ENCODE results near the gene CASP8. TPM values are rescaled to one million over a fixed set of nuclear protein-coding genes. Genes with fewer than 3 reads are reported as not detected.

The CASP8 gene
- total RNA-seq, 1 donor from 2014 or later: 15.2 TPM

DNA sequence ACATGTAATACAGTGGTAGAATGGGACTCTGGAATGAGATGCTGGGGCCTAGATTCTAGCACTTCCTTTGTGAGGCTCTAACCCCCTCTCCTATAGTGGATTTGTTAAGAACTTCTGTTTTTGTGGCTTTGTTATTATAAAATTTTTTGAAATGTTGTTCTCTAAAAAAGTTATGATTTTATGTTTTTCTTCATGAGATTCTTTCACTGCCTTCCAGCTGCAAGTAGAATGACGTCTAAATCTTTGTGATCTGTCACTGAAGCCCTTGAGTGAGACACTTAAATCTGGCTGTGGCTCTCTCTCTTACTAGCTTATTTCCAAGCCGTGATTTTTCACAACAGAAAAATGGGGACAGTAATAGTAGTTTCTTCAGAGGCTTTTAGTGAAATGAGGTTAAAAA, 1.6 kb downstream of the CASP8 start:
- Histone ChIP-seq H3K36me3 (peaks cover 0 to 5% of the 10 kb centered on the region in 2 donors), H3K4me1 (peaks cover 2 to 15% of the 10 kb centered on the region in 2 donors), H3K4me3 (peak overlapping the region in 1 of 2 donors; percentile 39), H3K27me3 (no peaks in the 10 kb centered on the region), H3K9me3 (no peaks in the 10 kb centered on the region), H3K27ac (no peak overlapping the region)
- intact Hi-C loops (cut with DNase I): no loop called here
- no peak for DNase-seq (ENCODE audit: low spot score in 2 of 2)
- TF ChIP-seq, protein P1, sequence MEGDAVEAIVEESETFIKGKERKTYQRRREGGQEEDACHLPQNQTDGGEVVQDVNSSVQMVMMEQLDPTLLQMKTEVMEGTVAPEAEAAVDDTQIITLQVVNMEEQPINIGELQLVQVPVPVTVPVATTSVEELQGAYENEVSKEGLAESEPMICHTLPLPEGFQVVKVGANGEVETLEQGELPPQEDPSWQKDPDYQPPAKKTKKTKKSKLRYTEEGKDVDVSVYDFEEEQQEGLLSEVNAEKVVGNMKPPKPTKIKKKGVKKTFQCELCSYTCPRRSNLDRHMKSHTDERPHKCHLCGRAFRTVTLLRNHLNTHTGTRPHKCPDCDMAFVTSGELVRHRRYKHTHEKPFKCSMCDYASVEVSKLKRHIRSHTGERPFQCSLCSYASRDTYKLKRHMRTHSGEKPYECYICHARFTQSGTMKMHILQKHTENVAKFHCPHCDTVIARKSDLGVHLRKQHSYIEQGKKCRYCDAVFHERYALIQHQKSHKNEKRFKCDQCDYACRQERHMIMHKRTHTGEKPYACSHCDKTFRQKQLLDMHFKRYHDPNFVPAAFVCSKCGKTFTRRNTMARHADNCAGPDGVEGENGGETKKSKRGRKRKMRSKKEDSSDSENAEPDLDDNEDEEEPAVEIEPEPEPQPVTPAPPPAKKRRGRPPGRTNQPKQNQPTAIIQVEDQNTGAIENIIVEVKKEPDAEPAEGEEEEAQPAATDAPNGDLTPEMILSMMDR (IDR thresholded peaks at IDR 0.05): no peak

DNA sequence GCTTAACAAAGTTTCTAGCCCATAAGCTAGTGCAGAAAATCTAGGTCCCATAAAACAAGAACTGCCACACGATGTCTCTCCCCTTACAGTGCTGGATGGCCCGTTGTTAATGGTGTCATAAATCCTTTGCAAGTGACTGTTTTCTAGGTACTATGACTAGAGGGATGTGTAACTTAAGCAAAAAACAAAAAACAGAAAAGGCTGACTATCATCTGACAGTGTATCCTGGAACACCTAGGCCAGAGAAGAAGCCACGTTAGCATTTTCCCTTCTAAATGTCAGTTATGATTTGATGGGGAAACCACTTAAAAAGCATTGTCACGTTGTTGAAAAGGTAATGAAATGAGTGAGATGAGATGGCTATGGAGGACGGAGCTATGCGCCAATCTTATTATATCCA, 2.4 kb downstream of the CASP8 start:
- H3K36me3 ChIP-seq: peaks cover 0 to 12% of the 10 kb centered on the region in 2 donors
- no peak overlapping the region for H3K4me3 ChIP-seq
- no peaks in the 10 kb centered on the region for H3K27me3 ChIP-seq
- peaks cover 2 to 15% of the 10 kb centered on the region in 2 donors for H3K4me1 ChIP-seq
- no peaks in the 10 kb centered on the region for H3K9me3 ChIP-seq
- no peak overlapping the region for H3K27ac ChIP-seq
- no peak for DNase-seq (ENCODE audit: low spot score in 2 of 2)
- intact Hi-C loops (cut with DNase I): no loop called here
- TF ChIP-seq, protein P1 (IDR thresholded peaks at IDR 0.05): no peak

DNA sequence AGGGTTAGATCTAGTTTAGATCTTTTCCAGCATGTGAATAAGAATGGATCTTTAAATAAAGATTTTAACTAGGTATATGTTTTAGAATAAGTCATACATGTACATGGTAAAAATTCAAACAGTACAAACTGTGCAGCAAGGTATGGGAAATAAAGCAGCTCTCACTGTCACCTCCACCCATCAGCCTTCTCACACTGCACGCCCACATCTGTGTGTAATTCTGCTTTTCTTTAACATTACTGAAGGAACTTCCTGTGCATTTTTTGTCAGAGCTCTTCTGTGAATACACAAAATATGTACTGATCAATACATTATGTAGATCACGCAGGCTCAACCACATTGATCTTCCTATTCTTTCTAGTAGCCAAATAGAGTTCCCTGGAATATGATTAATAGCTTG, 3.4 kb downstream of the CASP8 start:
- no peak overlapping the region for H3K4me3 ChIP-seq
- no peaks in the 10 kb centered on the region for H3K9me3 ChIP-seq
- H3K36me3 ChIP-seq: peaks cover 0 to 12% of the 10 kb centered on the region in 2 donors
- no peak overlapping the region for H3K27ac ChIP-seq
- intact Hi-C loops (cut with DNase I): no loop called here
- DNase-seq (ENCODE audit: low spot score in 2 of 2): no peak
- H3K27me3 ChIP-seq: no peaks in the 10 kb centered on the region
- H3K4me1 ChIP-seq: peaks cover 2 to 14% of the 10 kb centered on the region in 2 donors
- TF ChIP-seq, protein P1 (IDR thresholded peaks at IDR 0.05): no peak

DNA sequence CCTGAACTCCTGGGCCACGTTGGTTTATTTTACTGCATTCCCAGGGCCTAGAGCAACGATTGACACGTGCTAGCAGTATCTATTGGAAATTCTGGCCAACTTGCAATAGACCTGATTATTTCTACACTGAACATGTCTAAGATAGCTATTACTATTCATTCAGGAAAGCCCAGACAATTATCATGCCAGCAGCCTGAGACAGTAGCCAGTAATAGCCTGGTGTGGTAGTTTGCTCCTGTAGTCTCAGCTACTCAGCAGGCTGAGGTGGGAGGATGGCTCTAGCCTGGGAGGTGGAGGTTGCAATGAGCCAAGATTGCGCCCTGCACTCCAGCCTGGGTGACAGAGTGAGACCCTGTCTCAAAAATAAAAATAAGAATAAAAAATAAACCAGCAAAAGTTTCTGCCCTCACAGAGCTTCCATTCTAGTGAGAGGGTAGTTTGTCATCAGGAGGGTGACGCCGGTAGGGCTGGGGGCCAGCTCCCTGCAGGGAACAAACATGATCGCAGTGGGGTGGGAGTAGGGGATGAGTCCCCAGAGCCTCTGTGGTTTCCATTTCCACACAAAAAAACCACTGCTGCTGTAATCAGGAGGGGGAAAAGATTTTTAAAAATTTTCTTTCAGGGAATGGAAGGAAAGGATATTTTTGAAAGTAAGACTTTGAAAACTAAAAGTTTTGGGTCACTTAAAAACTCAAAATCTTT, 4.3 kb downstream of the CASP8 start:
- intact Hi-C loops (cut with DNase I): no loop called here
- no peak overlapping the region for H3K4me3 ChIP-seq
- H3K36me3 ChIP-seq: peaks cover 3 to 18% of the 10 kb centered on the region in 2 donors
- TF ChIP-seq, protein P1 (IDR thresholded peaks at IDR 0.05): no peak
- no peak for DNase-seq (ENCODE audit: low spot score in 2 of 2)
- no peaks in the 10 kb centered on the region for H3K27me3 ChIP-seq
- H3K4me1 ChIP-seq: peaks cover 2 to 6% of the 10 kb centered on the region in 2 donors
- no peak overlapping the region for H3K27ac ChIP-seq
- H3K9me3 ChIP-seq: no peaks in the 10 kb centered on the region

DNA sequence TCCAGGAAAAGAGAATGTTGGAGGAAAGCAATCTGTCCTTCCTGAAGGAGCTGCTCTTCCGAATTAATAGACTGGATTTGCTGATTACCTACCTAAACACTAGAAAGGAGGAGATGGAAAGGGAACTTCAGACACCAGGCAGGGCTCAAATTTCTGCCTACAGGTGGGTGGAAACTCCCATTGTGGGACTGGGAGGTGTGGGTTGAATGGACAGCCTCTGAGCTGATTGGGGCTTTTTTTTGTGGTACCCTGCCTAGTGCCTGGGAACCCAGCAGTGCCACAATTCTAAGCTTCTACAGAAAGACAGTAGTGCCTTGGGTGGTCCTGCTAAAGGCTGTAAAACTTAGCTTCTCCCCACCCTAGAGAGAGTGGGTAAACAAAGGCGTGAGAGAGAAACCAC, 6.3 kb downstream of the CASP8 start:
- no peaks in the 10 kb centered on the region for H3K27me3 ChIP-seq
- DNase-seq (ENCODE audit: low spot score in 2 of 2): no peak
- TF ChIP-seq, protein P1 (IDR thresholded peaks at IDR 0.05): no peak
- no peaks in the 10 kb centered on the region for H3K4me1 ChIP-seq
- no peak overlapping the region for H3K4me3 ChIP-seq
- intact Hi-C loops (cut with DNase I): no loop called here
- no peak overlapping the region for H3K27ac ChIP-seq
- peaks cover 3 to 18% of the 10 kb centered on the region in 2 donors for H3K36me3 ChIP-seq
- H3K9me3 ChIP-seq: no peaks in the 10 kb centered on the region

Measured in ascending aorta (tissue), 2 donors.